Dedifferentiated amniotic fluid mesenchymal stem cell (primary cell): ENCODE data around the gene DDX20.

Experiments
- DNase-seq: peaks from one replicate; pipeline ENCODE4 v3.0.0-alpha.2; 2016; ENCODE audit errors: extremely low spot score

DDX20 gene, protein sequence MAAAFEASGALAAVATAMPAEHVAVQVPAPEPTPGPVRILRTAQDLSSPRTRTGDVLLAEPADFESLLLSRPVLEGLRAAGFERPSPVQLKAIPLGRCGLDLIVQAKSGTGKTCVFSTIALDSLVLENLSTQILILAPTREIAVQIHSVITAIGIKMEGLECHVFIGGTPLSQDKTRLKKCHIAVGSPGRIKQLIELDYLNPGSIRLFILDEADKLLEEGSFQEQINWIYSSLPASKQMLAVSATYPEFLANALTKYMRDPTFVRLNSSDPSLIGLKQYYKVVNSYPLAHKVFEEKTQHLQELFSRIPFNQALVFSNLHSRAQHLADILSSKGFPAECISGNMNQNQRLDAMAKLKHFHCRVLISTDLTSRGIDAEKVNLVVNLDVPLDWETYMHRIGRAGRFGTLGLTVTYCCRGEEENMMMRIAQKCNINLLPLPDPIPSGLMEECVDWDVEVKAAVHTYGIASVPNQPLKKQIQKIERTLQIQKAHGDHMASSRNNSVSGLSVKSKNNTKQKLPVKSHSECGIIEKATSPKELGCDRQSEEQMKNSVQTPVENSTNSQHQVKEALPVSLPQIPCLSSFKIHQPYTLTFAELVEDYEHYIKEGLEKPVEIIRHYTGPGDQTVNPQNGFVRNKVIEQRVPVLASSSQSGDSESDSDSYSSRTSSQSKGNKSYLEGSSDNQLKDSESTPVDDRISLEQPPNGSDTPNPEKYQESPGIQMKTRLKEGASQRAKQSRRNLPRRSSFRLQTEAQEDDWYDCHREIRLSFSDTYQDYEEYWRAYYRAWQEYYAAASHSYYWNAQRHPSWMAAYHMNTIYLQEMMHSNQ

GRCh38 chr1:111755331-111756123 is at the start of gene DDX20:
Gene DDX20 (plus strand): TSS chr1:111755901. CDS start chr1:111755925, 24 bp downstream.
- DNase-seq = peak; percentile 98

GRCh38 chr1:111706921-111707320 is 48.8 kb upstream of the DDX20 start:
- DNase-seq = no peak

DNA sequence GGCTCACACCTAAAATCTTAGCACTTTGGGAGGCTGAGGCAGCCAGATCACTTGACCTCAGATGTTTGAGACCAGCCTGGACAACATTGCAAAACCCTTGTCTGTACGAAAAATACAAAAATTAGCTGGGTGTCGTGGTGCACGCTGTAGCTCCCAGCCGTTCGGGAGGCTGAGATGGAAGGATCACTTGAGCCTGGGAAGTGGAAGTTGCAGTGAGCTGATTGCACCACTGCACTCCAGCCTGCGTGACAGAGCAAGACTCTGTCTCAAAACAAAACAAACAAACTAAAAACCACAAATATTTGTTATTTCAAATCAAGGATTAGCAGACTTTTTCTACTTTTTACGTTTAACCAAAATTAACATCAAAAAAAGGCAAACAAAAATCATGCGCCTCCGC is 47.8 kb upstream of the DDX20 start:
- peak; percentile 75 for DNase-seq

DNA sequence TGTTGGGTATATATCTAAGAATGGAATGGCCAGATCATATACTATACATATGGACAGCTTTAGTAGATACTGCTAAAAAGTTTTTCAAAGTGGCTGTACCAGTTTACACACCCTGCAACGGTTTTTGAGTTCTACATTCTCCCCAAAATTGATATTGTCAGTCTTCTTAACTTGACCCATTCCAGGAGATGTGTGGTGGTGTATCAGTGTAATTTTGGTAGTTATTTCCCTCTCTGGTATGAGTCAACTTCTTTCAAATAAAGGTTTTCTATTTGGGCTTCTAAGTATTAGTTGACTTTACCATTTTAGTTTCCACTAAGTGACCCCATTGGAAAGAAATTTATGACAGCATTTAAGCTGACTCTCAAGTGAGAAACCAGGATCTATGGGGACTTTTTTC is 45.7 kb upstream of the DDX20 start:
- DNase-seq = no peak

DNA sequence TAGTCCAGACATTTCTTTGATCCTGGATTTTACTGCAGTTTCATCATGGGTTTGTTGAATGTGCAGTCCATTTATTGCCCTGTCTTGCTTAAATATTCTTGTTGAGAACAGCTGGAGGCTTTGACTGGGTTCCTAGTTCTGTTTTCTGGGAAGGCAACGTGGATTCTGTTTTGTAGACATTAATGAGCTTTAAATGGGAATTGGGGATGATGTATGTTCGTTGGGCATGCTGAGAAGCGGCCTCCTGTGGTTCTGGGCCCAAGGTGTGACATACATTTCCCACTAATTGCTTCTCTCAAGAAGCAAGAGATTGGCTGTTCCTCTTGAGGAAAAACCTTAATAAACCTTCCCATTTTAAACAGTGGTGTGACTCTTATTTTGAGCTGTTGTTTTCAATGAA is 39.4 kb upstream of the DDX20 start:
- DNase-seq = no peak

DNA sequence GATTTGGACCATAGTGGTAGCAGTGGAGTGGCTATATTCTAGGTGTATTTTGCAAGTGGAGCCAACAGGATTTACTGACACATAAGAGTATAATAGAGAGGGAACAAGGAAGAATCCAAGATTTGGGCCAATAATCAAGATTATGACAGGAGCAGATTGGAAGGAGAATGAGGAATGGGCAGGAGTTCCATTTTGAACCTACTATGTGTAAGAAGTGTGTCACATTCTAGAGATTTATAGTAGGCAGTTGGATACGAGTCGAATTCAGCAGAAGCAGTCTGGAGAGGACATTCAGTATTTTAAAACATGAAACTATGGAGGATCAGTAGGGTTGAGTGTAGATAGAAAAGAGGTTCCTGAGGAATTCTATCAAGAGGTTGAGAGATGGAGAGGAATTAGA is 38.3 kb upstream of the DDX20 start:
- no peak for DNase-seq

GRCh38 chr1:111719135-111719534 is 36.6 kb upstream of the DDX20 start:
- no peak for DNase-seq

DNA sequence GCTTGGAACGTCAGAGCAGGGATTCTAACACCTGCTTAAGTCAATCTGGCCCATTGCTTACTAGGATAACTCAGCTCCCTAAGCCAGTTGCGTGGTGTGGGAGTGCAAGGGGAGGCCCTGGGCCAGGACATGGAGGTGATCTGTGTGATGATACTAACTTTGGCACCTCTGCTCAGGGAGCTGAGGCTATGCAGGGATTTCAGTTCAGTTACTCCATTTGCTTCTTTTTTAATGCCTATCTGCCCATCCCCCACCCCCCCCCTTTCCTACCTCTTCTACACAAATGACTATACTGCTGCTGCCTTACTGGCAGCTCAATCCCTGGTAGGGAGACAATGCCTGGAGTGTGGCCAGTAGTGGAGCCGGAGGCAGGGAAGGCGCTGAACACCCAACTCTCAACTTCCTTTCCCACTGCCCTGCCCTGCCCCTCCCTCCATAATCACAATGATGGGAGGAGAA is 36.0 kb upstream of the DDX20 start:
- no peak for DNase-seq

- DNase-seq = no peak
Observed at GRCh38 chr1:111720274-111720976, 35.3 kb upstream of the DDX20 start.

DNA sequence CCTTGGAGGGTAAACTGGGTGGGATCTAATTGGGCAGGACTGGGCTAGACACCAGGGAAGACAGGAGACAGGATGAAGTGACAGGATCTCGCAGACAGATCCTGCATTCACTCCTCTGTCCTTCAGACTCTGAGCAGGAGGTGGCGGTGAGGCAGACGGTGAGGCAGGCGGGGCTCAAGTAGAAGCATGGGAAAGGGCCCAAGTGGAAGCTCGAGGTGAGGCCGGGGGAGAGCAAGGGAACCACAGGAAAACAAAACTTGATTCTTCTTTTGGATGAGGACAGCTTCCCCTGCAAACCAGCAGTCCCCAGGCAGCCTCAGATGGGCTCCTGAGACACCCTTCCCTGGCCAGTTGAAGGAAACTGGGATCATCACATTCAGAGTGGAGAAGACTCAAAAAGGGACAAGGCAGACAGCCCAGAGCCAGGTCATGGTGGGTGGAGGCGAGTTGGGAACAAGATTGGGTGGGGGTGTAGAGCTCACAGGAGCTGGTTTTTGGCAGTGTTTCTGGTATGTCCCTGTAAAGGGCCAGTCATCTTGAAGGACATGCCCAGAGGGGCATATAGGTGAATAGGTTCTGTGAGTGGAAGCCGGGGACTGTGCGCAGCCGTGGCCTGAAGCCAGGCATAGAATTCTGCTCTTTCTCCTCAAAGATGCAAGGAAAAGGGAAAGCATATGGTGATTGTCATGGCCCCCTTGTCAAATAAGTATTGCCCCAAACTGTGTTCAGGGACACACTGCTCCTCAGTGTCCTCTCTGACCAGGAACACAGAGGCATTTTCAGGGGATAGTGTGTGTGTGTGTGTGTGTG is 34.5 kb upstream of the DDX20 start:
- no peak for DNase-seq

- no peak for DNase-seq
Observed at GRCh38 chr1:111723091-111723806, 32.5 kb upstream of the DDX20 start.

- DNase-seq = no peak
Observed at GRCh38 chr1:111723871-111724270, 31.8 kb upstream of the DDX20 start.

- no peak for DNase-seq
Observed at GRCh38 chr1:111725192-111725591, 30.5 kb upstream of the DDX20 start.

DNA sequence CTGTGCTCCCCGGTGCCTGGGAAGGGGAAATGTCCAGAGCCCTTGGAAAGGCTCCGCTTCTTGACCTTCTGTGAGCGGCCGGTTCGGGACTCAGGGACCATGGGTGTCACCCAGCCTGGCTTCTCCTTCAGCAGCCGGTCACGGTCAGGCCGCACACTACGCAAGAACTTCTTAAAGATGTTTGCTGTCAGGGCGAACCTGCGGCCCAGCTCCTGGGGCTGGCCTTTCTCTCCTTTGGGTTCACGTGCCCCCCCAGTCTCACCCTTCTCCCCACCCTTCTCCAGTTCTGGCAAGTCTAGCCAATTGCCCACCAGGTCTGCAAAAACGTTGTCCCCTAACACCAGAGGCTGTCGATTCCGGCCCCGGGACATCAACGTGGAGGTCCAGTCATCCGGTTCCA is 28.6 kb upstream of the DDX20 start:
- DNase-seq = no peak

- no peak for DNase-seq
Observed at GRCh38 chr1:111729271-111729921, 26.3 kb upstream of the DDX20 start.

- no peak for DNase-seq
Observed at GRCh38 chr1:111729946-111730681, 25.6 kb upstream of the DDX20 start.

- DNase-seq = no peak
Observed at GRCh38 chr1:111730706-111731105, 25.0 kb upstream of the DDX20 start.

DNA sequence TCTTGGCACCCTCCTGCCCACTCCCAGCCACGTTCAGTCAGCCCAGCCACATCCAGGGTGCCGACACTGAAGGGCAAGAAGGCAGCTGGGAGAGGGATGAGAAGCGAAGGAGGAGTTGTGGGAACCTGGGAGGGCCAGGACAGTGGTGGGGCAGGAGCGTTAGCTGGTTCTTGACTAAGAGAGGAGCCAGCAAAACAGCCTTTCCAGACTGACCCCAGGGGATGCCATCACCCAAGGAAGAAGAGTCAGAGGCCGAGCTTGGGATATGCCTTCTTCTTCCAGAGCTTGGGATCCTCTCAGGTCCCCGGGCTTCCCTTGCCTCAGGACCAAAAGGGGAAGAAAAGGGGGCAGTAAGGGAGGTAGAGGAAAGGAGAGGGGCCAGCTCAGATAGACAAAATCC is 23.7 kb upstream of the DDX20 start:
- DNase-seq = no peak

- no peak for DNase-seq
Observed at GRCh38 chr1:111732718-111733117, 23.0 kb upstream of the DDX20 start.
